ENCODE results near the gene OR8D2.

OR8D2 gene

GRCh38 chr11:124296016-124296415 lies 24.0 kb downstream of the OR8D2 start:
- Histone ChIP-seq H2AFZ (ENCODE audit: low read length) (no peak overlapping the region), H2BK12ac (ENCODE audit: low read length) (no peak overlapping the region), H2BK15ac (ENCODE audit: low read length) (no peak overlapping the region), H4K91ac (ENCODE audit: low read depth, low read length, poor library complexity) (no peak overlapping the region), H3K27ac (replicated peaks; ENCODE audit: low read length) (no peak overlapping the region), H2BK120ac (ENCODE audit: low read depth, low read length) (no peak overlapping the region), H3K79me1 (ENCODE audit: low read depth, low read length) (no peaks in the 10 kb centered on the region), H3K14ac (ENCODE audit: low read length) (no peak overlapping the region), H3K4ac (ENCODE audit: low read length) (no peak overlapping the region), H3K4me3 (ENCODE audit: low read length in 2 of 2) (no peak overlapping the region), H2AK5ac (ENCODE audit: low read depth, low read length) (no peak overlapping the region), H3K4me2 (ENCODE audit: insufficient read depth, low read length, poor library complexity, severe bottlenecking) (no peak overlapping the region), H3K9ac (ENCODE audit: low read depth, low read length, poor library complexity) (no peak overlapping the region), H3K18ac (ENCODE audit: low read length) (no peak overlapping the region), H4K8ac (ENCODE audit: low read depth, low read length) (no peak overlapping the region), H3K36me3 (replicated peaks in 1 of 2; ENCODE audit: control insufficient read depth in 2 of 2, insufficient read depth in 2 of 2, low read length in 2 of 2) (no peaks in the 10 kb centered on the region), H2BK5ac (ENCODE audit: low read length) (no peak overlapping the region), H3K23ac (ENCODE audit: low read depth, low read length, poor library complexity) (no peak overlapping the region), H3K9me3 (replicated peaks in 1 of 2; ENCODE audit: control insufficient read depth in 2 of 2, insufficient read depth in 1 of 2, low read depth in 1 of 2, low read length in 2 of 2) (no peaks in the 10 kb centered on the region), H3K27me3 (ENCODE audit: control insufficient read depth in 3 of 3, insufficient read depth in 3 of 3, low read depth in 1 of 3, low read length in 3 of 3) (no peaks in the 10 kb centered on the region), H3K4me1 (ENCODE audit: control insufficient read depth in 2 of 2, insufficient read depth in 1 of 2, low read depth in 1 of 2, low read length in 2 of 2) (no peaks in the 10 kb centered on the region)
- no peak for DNase-seq (ENCODE audit: low spot score)

GRCh38 chr11:124294687-124295086 lies 25.3 kb downstream of the OR8D2 start:
- Histone ChIP-seq H3K4me1 (ENCODE audit: control insufficient read depth in 2 of 2, insufficient read depth in 1 of 2, low read depth in 1 of 2, low read length in 2 of 2) (no peaks in the 10 kb centered on the region), H3K27ac (replicated peaks; ENCODE audit: low read length) (no peak overlapping the region), H3K9ac (ENCODE audit: low read depth, low read length, poor library complexity) (no peak overlapping the region), H2BK120ac (ENCODE audit: low read depth, low read length) (no peak overlapping the region), H3K27me3 (ENCODE audit: control insufficient read depth in 3 of 3, insufficient read depth in 3 of 3, low read depth in 1 of 3, low read length in 3 of 3) (no peaks in the 10 kb centered on the region), H3K14ac (ENCODE audit: low read length) (no peak overlapping the region), H2AK5ac (ENCODE audit: low read depth, low read length) (no peak overlapping the region), H3K4me3 (ENCODE audit: low read length in 2 of 2) (no peak overlapping the region), H3K4me2 (ENCODE audit: insufficient read depth, low read length, poor library complexity, severe bottlenecking) (no peak overlapping the region), H3K23ac (ENCODE audit: low read depth, low read length, poor library complexity) (no peak overlapping the region), H3K9me3 (replicated peaks in 1 of 2; ENCODE audit: control insufficient read depth in 2 of 2, insufficient read depth in 1 of 2, low read depth in 1 of 2, low read length in 2 of 2) (no peaks in the 10 kb centered on the region), H2BK15ac (ENCODE audit: low read length) (no peak overlapping the region), H3K4ac (ENCODE audit: low read length) (no peak overlapping the region), H2BK5ac (ENCODE audit: low read length) (no peak overlapping the region), H2AFZ (ENCODE audit: low read length) (no peak overlapping the region), H3K18ac (ENCODE audit: low read length) (no peak overlapping the region), H3K36me3 (replicated peaks in 1 of 2; ENCODE audit: control insufficient read depth in 2 of 2, insufficient read depth in 2 of 2, low read length in 2 of 2) (no peaks in the 10 kb centered on the region), H4K8ac (ENCODE audit: low read depth, low read length) (no peak overlapping the region), H4K91ac (ENCODE audit: low read depth, low read length, poor library complexity) (no peak overlapping the region), H2BK12ac (ENCODE audit: low read length) (no peak overlapping the region), H3K79me1 (ENCODE audit: low read depth, low read length) (no peaks in the 10 kb centered on the region)
- WGBS, 2 donors (ENCODE audit: extremely low coverage in 2 of 2, insufficient read length in 2 of 2, insufficient replicate concordance in 1 of 2) = no CpG with 5 or more reads among the region's 1 CpG
- no peak for DNase-seq (ENCODE audit: low spot score)

GRCh38 chr11:124285610-124286344 lies 34.2 kb downstream of the OR8D2 start:
- no peak overlapping the region for H3K4me3 ChIP-seq (ENCODE audit: low read length in 2 of 2)
- no peak overlapping the region for H3K14ac ChIP-seq (ENCODE audit: low read length)
- H2AFZ ChIP-seq (ENCODE audit: low read length) = no peak overlapping the region
- no peak overlapping the region for H3K9ac ChIP-seq (ENCODE audit: low read depth, low read length, poor library complexity)
- no peaks in the 10 kb centered on the region for H3K27me3 ChIP-seq (ENCODE audit: control insufficient read depth in 3 of 3, insufficient read depth in 3 of 3, low read depth in 1 of 3, low read length in 3 of 3)
- WGBS, 2 donors (ENCODE audit: extremely low coverage in 2 of 2, insufficient read length in 2 of 2, insufficient replicate concordance in 1 of 2) = no CpG with 5 or more reads among the region's 3 CpGs
- no peak overlapping the region for H3K4me2 ChIP-seq (ENCODE audit: insufficient read depth, low read length, poor library complexity, severe bottlenecking)
- H3K18ac ChIP-seq (ENCODE audit: low read length) = no peak overlapping the region
- no peak overlapping the region for H2BK12ac ChIP-seq (ENCODE audit: low read length)
- no peaks in the 10 kb centered on the region for H3K4me1 ChIP-seq (ENCODE audit: control insufficient read depth in 2 of 2, insufficient read depth in 1 of 2, low read depth in 1 of 2, low read length in 2 of 2)
- H4K91ac ChIP-seq (ENCODE audit: low read depth, low read length, poor library complexity) = no peak overlapping the region
- no peaks in the 10 kb centered on the region for H3K36me3 ChIP-seq (replicated peaks in 1 of 2; ENCODE audit: control insufficient read depth in 2 of 2, insufficient read depth in 2 of 2, low read length in 2 of 2)
- H3K27ac ChIP-seq (replicated peaks; ENCODE audit: low read length) = no peak overlapping the region
- no peaks in the 10 kb centered on the region for H3K9me3 ChIP-seq (replicated peaks in 1 of 2; ENCODE audit: control insufficient read depth in 2 of 2, insufficient read depth in 1 of 2, low read depth in 1 of 2, low read length in 2 of 2)
- H3K23ac ChIP-seq (ENCODE audit: low read depth, low read length, poor library complexity) = no peak overlapping the region
- H3K4ac ChIP-seq (ENCODE audit: low read length) = no peak overlapping the region
- no peak overlapping the region for H2BK120ac ChIP-seq (ENCODE audit: low read depth, low read length)
- no peak overlapping the region for H4K8ac ChIP-seq (ENCODE audit: low read depth, low read length)
- DNase-seq (ENCODE audit: low spot score) = no peak
- H2BK15ac ChIP-seq (ENCODE audit: low read length) = no peak overlapping the region
- H2AK5ac ChIP-seq (ENCODE audit: low read depth, low read length) = no peak overlapping the region
- H3K79me1 ChIP-seq (ENCODE audit: low read depth, low read length) = no peaks in the 10 kb centered on the region
- no peak overlapping the region for H2BK5ac ChIP-seq (ENCODE audit: low read length)

GRCh38 chr11:124278261-124278660 lies 41.7 kb downstream of the OR8D2 start:
- no peak overlapping the region for H3K4ac ChIP-seq (ENCODE audit: low read length)
- no CpG with 5 or more reads among the region's 2 CpGs for WGBS, 2 donors (ENCODE audit: extremely low coverage in 2 of 2, insufficient read length in 2 of 2, insufficient replicate concordance in 1 of 2)
- H3K18ac ChIP-seq (ENCODE audit: low read length) = no peak overlapping the region
- DNase-seq (ENCODE audit: low spot score) = no peak
- H3K27me3 ChIP-seq (ENCODE audit: control insufficient read depth in 3 of 3, insufficient read depth in 3 of 3, low read depth in 1 of 3, low read length in 3 of 3) = no peaks in the 10 kb centered on the region
- H3K9me3 ChIP-seq (replicated peaks in 1 of 2; ENCODE audit: control insufficient read depth in 2 of 2, insufficient read depth in 1 of 2, low read depth in 1 of 2, low read length in 2 of 2) = no peaks in the 10 kb centered on the region
- no peak overlapping the region for H3K27ac ChIP-seq (replicated peaks; ENCODE audit: low read length)
- H2AK5ac ChIP-seq (ENCODE audit: low read depth, low read length) = no peak overlapping the region
- H2BK12ac ChIP-seq (ENCODE audit: low read length) = no peak overlapping the region
- no peak overlapping the region for H3K23ac ChIP-seq (ENCODE audit: low read depth, low read length, poor library complexity)
- no peak overlapping the region for H4K8ac ChIP-seq (ENCODE audit: low read depth, low read length)
- no peak overlapping the region for H4K91ac ChIP-seq (ENCODE audit: low read depth, low read length, poor library complexity)
- H3K9ac ChIP-seq (ENCODE audit: low read depth, low read length, poor library complexity) = no peak overlapping the region
- H2BK15ac ChIP-seq (ENCODE audit: low read length) = no peak overlapping the region
- H2AFZ ChIP-seq (ENCODE audit: low read length) = no peak overlapping the region
- H3K4me2 ChIP-seq (ENCODE audit: insufficient read depth, low read length, poor library complexity, severe bottlenecking) = no peak overlapping the region
- H3K14ac ChIP-seq (ENCODE audit: low read length) = no peak overlapping the region
- no peaks in the 10 kb centered on the region for H3K36me3 ChIP-seq (replicated peaks in 1 of 2; ENCODE audit: control insufficient read depth in 2 of 2, insufficient read depth in 2 of 2, low read length in 2 of 2)
- no peak overlapping the region for H3K4me3 ChIP-seq (ENCODE audit: low read length in 2 of 2)
- H3K4me1 ChIP-seq (ENCODE audit: control insufficient read depth in 2 of 2, insufficient read depth in 1 of 2, low read depth in 1 of 2, low read length in 2 of 2) = no peaks in the 10 kb centered on the region
- no peaks in the 10 kb centered on the region for H3K79me1 ChIP-seq (ENCODE audit: low read depth, low read length)
- H2BK5ac ChIP-seq (ENCODE audit: low read length) = no peak overlapping the region
- H2BK120ac ChIP-seq (ENCODE audit: low read depth, low read length) = no peak overlapping the region

All from neuronal stem cell (in vitro differentiated cells).